Endothelial cell of umbilical vein (primary cell): ENCODE measurements around the gene VIPR2.

Source experiments
- CTCF ChIP-seq, 2 donors: IDR thresholded peaks; 1 replicate in 1 of 2; 2 replicates in 1 of 2; pipeline ENCODE4 v1.5.1; 2011; ENCODE audit warnings: low read length in 2 of 2, mild to moderate bottlenecking in 2 of 2, moderate library complexity in 2 of 2, control low read depth in 1 of 2, inconsistent platforms in 1 of 2, low read depth in 1 of 2; ENCODE audit not compliant: insufficient read depth in 1 of 2; ENCODE audit errors: extremely low read depth in 1 of 2
- MYC ChIP-seq: IDR thresholded peaks from one replicate; pipeline ENCODE4 v1.6.1; 2011; ENCODE audit warnings: mild to moderate bottlenecking, low read depth, low read length

- TF ChIP-seq MYC (no peak), CTCF (IDR thresholded peaks at IDR 0.05; ENCODE audit: extremely low read depth in 1 of 2, insufficient read depth in 1 of 2, low read depth in 1 of 2, low read length in 2 of 2) (no peak)
Observed at GRCh38 chr7:159177284-159177953, 32.8 kb upstream of the VIPR2 start.
